Upper lobe of left lung (tissue), 4 donors: Measurements from ENCODE around the gene HEATR1.

Experiments used
- EP300 ChIP-seq, 4 donors: sonication (generic); formaldehyde crosslinking; IDR thresholded peaks; one replicate each; pipeline ENCODE4 v1.5.1; 2017; ENCODE audit warnings: antibody characterized with exemption in 4 of 4, control low read depth in 2 of 4
- POLR2A ChIP-seq, 4 donors: fragments of 450-650 bp; IDR thresholded peaks; one replicate each; pipeline ENCODE4 v1.5.1; 2016 to 2017; ENCODE audit warnings: antibody characterized with exemption in 4 of 4, mild to moderate bottlenecking in 2 of 4
- POLR2AphosphoS5 ChIP-seq, 2 donors: sonication (generic); formaldehyde crosslinking; IDR thresholded peaks; one replicate each; pipeline ENCODE4 v1.5.1; 2017; ENCODE audit warnings: antibody characterized with exemption in 2 of 2
- TF ChIP-seq, protein P1 (sequence below), 6 experiments: fragments of 450-650 bp in 4 of 6; fragments of 200-600 bp in 2 of 6; sonication (generic) in 2 of 6; IDR thresholded peaks; one replicate each; pipeline ENCODE4 v1.5.1; 2016 to 2019; ENCODE audit warnings: antibody characterized with exemption in 6 of 6

DNA sequence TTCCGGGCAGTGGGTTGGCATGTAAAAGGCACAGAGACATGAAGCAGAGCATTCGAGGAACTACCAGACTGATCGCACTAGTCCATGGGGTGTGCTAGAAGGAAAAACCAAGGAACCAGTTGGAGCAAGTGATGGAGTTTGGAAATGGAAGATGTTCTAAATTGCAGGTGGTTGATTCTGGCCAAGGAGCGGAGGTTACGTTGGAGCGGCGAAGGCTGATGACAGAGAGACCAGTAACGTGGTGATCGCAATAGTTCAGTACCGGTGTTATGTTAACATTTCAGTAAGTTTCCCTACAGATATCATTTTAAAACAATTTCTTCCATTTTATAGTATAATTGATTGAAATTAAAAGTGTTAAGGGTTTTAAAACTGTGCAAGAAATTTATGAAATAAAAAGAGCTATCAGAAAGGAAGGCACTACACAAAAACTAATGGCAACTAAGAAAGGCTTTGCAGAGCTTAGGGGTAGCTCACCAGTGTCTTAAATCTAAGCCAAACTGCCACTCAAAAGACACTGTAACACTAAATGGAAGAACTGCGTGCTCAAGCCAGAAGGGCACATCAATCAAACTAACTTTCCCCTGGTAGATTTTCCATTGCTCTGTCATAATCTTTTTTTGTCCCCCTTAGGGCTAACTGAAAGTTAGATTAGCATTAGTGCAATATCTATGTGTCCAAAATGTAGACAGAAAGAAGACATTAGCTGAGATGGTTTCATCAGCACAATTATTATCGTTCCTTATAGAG is 11.3 kb upstream of the HEATR1 start:
- TF ChIP-seq, protein P1, sequence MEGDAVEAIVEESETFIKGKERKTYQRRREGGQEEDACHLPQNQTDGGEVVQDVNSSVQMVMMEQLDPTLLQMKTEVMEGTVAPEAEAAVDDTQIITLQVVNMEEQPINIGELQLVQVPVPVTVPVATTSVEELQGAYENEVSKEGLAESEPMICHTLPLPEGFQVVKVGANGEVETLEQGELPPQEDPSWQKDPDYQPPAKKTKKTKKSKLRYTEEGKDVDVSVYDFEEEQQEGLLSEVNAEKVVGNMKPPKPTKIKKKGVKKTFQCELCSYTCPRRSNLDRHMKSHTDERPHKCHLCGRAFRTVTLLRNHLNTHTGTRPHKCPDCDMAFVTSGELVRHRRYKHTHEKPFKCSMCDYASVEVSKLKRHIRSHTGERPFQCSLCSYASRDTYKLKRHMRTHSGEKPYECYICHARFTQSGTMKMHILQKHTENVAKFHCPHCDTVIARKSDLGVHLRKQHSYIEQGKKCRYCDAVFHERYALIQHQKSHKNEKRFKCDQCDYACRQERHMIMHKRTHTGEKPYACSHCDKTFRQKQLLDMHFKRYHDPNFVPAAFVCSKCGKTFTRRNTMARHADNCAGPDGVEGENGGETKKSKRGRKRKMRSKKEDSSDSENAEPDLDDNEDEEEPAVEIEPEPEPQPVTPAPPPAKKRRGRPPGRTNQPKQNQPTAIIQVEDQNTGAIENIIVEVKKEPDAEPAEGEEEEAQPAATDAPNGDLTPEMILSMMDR (IDR thresholded peaks at IDR 0.05): no peak
- no peak for TF ChIP-seq POLR2AphosphoS5 (IDR thresholded peaks at IDR 0.05)
- no peak for TF ChIP-seq POLR2A (IDR thresholded peaks at IDR 0.05)
- TF ChIP-seq EP300 (IDR thresholded peaks at IDR 0.05): no peak
